Chondrocyte (in vitro differentiated cells): ENCODE measurements around the gene SMIM41. TPM values are rescaled to one million over a fixed set of nuclear protein-coding genes. Genes with fewer than 3 reads are reported as not detected.

Source experiments
- DNase-seq: peaks from one replicate; pipeline ENCODE4 v3.0.0; 2021; ENCODE audit warnings: mixed read lengths, low spot score
- H3K27ac Mint-ChIP-seq: one replicate; pipeline ENCODE4 v1.8.0; 2021; ENCODE audit warnings: mild to moderate bottlenecking, moderate library complexity, mixed read lengths; ENCODE audit not compliant: unreplicated experiment
- H3K27me3 Mint-ChIP-seq: 2 replicates; pipeline ENCODE4 v1.8.0; 2021; ENCODE audit warnings: low read depth, mixed read lengths
- H3K36me3 Mint-ChIP-seq: 2 replicates; pipeline ENCODE4 v1.8.0; 2021; ENCODE audit warnings: low read depth, mixed read lengths
- H3K4me1 Mint-ChIP-seq: 2 replicates; pipeline ENCODE4 v1.8.0; 2021; ENCODE audit warnings: low read depth, mild to moderate bottlenecking, mixed read lengths
- H3K4me3 Mint-ChIP-seq: one replicate; pipeline ENCODE4 v1.8.0; 2021; ENCODE audit warnings: mild to moderate bottlenecking, moderate library complexity, mixed read lengths; ENCODE audit not compliant: unreplicated experiment
- H3K9me3 Mint-ChIP-seq: 2 replicates; pipeline ENCODE4 v1.8.0; 2021; ENCODE audit warnings: low read depth, mixed read lengths
- CTCF ChIP-seq: fragments of 200-600 bp; sonication (generic); IDR thresholded peaks from 2 replicates; pipeline ENCODE4 v1.5.0; 2021; ENCODE audit warnings: antibody characterized with exemption, mild to moderate bottlenecking, moderate library complexity
- total RNA-seq: library from RNA; stranded (reverse); gene quantifications from 3 replicates; pipeline ENCODE4 v1.2.1, GENCODE V29; 2021

Gene SMIM41
- total RNA-seq, 1 donor from 2014 or later = not detected

- no peaks in the 10 kb centered on the region for H3K4me1 Mint-ChIP-seq
- no peak overlapping the region for H3K27ac Mint-ChIP-seq
- H3K4me3 Mint-ChIP-seq = no peak overlapping the region
- H3K9me3 Mint-ChIP-seq = no peaks in the 10 kb centered on the region
- peaks cover 3% of the 10 kb centered on the region for H3K36me3 Mint-ChIP-seq
- DNase-seq = no peak
- no peak for TF ChIP-seq CTCF
- no peaks in the 10 kb centered on the region for H3K27me3 Mint-ChIP-seq
Observed at GRCh38 chr12:52059582-52060497, 19.7 kb upstream of the SMIM41 start.

- H3K27ac Mint-ChIP-seq = no peak overlapping the region
- H3K36me3 Mint-ChIP-seq = peaks cover 3% of the 10 kb centered on the region
- no peak overlapping the region for H3K4me3 Mint-ChIP-seq
- no peak for TF ChIP-seq CTCF
- H3K27me3 Mint-ChIP-seq = no peaks in the 10 kb centered on the region
- no peak for DNase-seq
- no peaks in the 10 kb centered on the region for H3K9me3 Mint-ChIP-seq
- H3K4me1 Mint-ChIP-seq = no peaks in the 10 kb centered on the region
Observed at GRCh38 chr12:52060498-52061177, 18.9 kb upstream of the SMIM41 start.

GRCh38 chr12:52061470-52062166 is 17.9 kb upstream of the SMIM41 start:
- Mint-ChIP-seq H3K9me3 (no peaks in the 10 kb centered on the region), H3K27ac (no peak overlapping the region), H3K4me3 (no peak overlapping the region), H3K36me3 (peaks cover under 1% of the 10 kb centered on the region), H3K27me3 (peaks cover 2% of the 10 kb centered on the region), H3K4me1 (no peaks in the 10 kb centered on the region)
- no peak for TF ChIP-seq CTCF
- DNase-seq = no peak

- Mint-ChIP-seq H3K27ac (no peak overlapping the region), H3K27me3 (peaks cover 2% of the 10 kb centered on the region), H3K4me1 (no peaks in the 10 kb centered on the region), H3K9me3 (no peaks in the 10 kb centered on the region), H3K4me3 (no peak overlapping the region), H3K36me3 (no peaks in the 10 kb centered on the region)
- DNase-seq = no peak
- TF ChIP-seq CTCF = no peak
Observed at GRCh38 chr12:52062167-52063081, 17.1 kb upstream of the SMIM41 start.
